Measurements from ENCODE around the gene DGKI.

GRCh38 chr7:137741443-137741842, 105.3 kb downstream of the DGKI start:
- TF ChIP-seq, protein P1, sequence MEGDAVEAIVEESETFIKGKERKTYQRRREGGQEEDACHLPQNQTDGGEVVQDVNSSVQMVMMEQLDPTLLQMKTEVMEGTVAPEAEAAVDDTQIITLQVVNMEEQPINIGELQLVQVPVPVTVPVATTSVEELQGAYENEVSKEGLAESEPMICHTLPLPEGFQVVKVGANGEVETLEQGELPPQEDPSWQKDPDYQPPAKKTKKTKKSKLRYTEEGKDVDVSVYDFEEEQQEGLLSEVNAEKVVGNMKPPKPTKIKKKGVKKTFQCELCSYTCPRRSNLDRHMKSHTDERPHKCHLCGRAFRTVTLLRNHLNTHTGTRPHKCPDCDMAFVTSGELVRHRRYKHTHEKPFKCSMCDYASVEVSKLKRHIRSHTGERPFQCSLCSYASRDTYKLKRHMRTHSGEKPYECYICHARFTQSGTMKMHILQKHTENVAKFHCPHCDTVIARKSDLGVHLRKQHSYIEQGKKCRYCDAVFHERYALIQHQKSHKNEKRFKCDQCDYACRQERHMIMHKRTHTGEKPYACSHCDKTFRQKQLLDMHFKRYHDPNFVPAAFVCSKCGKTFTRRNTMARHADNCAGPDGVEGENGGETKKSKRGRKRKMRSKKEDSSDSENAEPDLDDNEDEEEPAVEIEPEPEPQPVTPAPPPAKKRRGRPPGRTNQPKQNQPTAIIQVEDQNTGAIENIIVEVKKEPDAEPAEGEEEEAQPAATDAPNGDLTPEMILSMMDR (IDR thresholded peaks at IDR 0.05 in 8 of 11, conservative IDR thresholded peaks at IDR 0.05 in 3 of 11) = no peak
- TF ChIP-seq POLR2A (IDR thresholded peaks at IDR 0.05) = no peak

All from spleen (tissue), 7 donors.